Loucy (cell line): ENCODE data around the gene ASTL.

Source experiments
- EZH2phosphoT487 ChIP-seq: fragments of 200-600 bp; IDR thresholded peaks from 2 replicates; pipeline ENCODE4 v1.6.1; 2018; ENCODE audit warnings: antibody characterized with exemption, mild to moderate bottlenecking, moderate library complexity, borderline replicate concordance
- TF ChIP-seq, protein P1 (sequence below): fragments of 200-600 bp; sonication (generic); conservative IDR thresholded peaks from 2 replicates; pipeline ENCODE4 v1.5.1; 2014; ENCODE audit warnings: mild to moderate bottlenecking, antibody characterized with exemption, low read length

DNA sequence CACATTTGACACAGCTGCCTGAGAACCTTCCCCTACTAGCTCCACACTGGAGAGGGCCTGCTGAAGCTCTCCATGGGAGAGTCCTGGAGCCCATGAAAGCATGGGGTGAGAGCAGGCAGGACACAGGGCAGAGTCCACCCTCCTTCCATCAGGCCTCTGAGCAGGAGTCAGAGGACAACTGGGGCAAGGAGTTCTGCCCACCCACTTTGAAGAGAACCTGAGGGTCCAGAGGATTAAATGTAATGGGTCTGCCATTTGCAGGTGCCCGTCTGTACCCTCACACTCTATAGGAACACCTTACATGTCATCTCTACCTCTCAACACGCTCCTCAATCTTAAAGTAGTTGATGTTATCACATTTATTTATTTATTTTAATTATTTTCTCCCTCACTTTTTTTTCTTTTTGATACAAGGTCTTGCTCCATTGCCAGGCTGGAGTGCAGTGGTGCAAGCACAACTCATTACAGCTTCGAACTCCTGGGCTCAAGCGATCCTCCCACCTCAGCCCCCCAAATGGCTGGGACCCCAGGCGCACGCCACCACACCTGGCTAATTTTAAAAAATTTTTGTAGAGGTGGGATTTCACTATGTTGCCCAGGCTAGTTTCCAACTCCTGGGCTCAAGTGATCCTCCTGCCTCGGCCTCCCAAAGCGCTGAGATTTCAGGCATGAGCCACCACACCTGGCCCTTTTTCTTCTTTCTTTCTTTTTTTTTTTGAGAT, 32.1 kb downstream of the ASTL start:
- TF ChIP-seq, protein P1, sequence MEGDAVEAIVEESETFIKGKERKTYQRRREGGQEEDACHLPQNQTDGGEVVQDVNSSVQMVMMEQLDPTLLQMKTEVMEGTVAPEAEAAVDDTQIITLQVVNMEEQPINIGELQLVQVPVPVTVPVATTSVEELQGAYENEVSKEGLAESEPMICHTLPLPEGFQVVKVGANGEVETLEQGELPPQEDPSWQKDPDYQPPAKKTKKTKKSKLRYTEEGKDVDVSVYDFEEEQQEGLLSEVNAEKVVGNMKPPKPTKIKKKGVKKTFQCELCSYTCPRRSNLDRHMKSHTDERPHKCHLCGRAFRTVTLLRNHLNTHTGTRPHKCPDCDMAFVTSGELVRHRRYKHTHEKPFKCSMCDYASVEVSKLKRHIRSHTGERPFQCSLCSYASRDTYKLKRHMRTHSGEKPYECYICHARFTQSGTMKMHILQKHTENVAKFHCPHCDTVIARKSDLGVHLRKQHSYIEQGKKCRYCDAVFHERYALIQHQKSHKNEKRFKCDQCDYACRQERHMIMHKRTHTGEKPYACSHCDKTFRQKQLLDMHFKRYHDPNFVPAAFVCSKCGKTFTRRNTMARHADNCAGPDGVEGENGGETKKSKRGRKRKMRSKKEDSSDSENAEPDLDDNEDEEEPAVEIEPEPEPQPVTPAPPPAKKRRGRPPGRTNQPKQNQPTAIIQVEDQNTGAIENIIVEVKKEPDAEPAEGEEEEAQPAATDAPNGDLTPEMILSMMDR = no peak
- no peak for TF ChIP-seq EZH2phosphoT487
